Measurements from ENCODE around the gene GNAI3.
A peak's percentile ranks its signal among the peaks of the same experiment; 100 is the strongest.

The GNAI3 gene

DNA sequence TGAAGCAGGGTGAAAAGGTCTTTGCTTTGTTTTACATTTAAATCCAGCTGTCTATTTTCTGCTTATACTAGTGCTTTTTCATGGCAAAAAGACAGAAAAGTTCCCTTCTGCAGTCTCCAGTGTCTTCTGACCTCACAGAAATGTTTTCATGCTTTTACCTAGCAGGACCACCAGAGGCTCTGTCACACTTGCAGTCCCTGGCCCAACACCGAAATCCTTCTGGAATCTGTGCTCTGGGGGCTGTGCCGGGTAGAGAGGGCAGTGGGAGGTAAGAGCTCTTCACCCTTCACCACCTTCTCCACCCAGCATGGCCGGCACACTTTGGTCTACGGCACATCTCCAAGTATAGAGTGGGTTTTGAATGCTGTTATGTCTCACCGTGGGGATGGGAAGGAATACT is 50.2 kb downstream of the GNAI3 start:
- no peak for DNase-seq (ENCODE audit: low spot score)

DNA sequence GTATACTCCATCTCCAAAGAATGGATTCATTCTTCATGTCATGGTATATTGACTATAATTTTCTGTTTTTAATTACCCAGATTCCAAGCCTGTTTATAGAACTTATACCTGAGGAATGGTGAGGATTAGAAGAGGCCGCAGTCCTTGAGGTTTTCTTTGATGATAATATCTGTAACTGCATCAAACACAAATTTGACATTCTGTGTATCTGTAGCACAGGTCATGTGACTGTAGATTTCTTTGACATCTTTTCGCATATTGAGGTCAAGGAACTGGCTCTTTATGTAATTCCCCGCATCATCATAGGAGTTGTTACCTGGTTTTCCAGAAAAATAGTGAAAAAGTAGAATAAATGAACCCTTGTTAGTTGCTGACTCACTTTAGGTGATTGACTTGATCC is 54.8 kb downstream of the GNAI3 start:
- no peak for DNase-seq (ENCODE audit: low spot score)

DNA sequence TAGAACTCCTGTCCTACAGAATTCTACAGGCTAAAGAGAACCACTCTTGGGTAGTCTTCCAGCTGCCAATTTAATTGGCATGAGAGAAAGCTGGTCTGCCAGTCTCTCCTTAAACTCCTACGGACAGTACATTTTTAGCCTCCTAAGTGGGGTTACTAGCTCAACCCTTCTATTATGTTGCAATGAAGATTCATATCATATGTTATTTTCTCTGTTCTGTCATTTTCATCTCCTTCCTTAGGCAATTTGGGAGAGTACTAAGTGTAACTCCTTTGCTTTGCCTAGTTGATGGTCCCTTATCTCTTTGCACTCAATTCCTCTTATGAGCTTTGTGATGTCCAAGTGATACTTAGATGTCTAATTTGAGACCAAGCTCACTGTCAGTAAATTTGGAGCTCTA is 57.0 kb downstream of the GNAI3 start:
- DNase-seq (ENCODE audit: low spot score): no peak

DNA sequence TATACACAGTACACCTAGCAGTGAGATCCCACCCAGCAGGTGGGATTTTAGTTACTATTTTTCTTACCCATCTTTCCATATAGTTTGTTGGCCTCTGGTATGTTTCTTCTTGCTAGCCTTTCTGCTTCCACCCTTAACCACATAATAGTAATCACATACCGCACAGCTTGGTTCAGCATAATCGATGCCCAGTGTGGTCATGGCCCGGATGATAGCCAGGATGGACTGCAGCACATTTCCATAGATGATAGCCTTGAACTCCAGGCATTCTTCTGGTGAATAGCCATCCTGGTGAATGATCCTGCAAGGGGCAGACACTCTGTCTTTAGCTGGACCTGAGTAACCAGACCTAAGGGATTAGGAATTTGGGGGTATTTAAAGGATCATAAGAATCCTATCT is 61.5 kb downstream of the GNAI3 start:
- DNase-seq (ENCODE audit: low spot score): no peak

DNA sequence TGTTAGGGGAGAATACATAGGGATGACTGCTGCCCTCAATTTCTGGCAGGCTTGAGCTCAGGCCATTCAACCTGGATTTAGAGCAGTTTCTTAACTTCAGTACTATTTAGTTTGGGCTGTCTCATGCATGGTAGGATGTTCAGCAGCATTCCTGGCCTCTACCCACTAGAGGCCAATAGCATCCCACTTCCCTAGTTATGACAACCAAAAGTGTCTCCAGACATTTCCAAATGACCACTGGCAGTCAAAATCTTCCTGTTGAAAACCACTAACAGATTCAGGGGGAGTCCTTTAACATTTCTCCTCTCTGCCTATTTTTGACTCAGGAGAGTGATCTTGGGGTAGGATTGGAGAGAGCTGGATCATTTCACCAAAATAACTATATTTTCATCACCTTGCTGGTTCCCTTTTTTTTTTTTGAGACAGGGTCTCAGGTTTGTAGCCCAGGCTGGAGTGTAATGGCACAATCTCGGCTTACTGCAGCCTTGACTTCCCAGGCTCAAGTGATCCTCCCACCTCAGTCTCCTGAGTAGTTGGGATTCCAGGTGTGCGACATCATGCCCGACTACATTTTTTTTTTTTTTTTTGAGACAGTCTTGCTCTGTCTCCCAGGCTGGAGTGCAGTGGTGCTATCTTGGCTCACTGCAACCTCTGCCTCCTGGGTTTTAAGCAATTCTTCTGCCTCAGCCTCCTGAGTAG is 62.3 kb downstream of the GNAI3 start:
- DNase-seq (ENCODE audit: low spot score): no peak

DNA sequence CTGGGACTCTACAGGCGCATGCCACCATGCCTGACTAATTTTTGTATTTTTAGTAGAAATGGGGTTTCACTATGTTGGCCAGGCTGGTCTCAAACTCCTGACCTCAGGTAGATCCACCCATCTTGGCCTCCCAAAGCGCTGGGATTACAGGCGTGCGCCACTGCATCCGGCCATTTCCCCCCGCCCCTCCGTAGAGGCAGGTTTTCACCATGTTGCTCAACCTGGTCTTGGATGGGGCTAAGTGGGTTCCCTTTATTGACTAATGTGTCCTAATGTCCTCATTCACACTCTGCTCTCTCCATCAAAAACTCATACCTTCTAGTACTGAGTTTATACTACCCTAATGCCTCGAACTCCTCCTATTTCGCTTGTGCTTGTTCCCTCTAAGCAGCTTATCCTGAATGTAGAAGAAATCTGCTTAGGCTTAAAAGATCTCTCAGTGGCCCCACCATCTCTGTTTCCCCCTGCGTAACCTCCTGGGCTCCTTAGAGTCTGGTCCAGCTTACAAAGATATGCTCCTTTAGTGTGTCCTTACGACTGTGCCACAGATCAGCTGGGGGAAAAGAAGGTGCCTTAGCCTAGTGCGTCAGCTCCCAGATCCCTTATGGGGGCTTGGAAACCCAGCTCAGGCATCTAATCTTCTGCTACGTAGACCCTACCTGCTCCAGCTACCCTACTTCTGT is 63.0 kb downstream of the GNAI3 start:
- no peak for DNase-seq (ENCODE audit: low spot score)

DNA sequence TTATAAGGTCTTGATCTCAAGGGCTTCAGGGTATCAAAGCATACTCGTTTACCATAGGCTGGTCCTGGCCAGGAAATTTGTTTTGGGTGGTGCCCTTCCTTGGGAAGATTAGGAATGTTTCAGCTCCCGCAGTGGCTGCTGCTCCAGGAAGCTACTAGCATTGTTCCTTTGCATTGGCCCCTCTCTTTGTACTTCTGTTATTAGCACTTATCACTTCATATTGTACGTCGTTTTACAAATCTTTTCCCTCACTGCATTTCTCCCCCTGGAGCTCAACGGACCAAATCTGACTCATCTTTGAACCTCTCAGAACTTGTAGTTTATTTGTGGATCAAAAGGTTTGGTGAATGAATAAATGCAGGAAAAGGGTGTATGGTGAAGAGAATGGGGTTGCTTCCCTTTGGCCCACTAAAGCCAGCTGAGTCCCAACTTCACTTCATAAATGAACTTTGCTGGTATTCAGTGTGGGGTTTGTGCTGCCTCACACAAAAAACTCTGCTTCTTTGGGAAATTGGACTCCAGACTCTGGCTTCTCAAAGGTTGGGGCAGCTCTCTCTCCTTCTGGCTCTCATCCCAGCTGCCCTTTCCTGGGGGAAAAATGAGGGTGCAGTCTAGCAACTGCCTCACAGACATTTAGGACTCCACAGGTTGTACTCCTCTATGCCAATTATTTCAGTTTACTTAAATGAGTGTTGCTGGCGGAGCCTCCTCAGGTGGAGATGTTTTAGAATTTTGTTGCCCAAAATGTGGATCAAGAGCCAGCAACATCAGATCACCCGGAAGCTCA is 65.1 kb downstream of the GNAI3 start:
- no peak for DNase-seq (ENCODE audit: low spot score)

DNA sequence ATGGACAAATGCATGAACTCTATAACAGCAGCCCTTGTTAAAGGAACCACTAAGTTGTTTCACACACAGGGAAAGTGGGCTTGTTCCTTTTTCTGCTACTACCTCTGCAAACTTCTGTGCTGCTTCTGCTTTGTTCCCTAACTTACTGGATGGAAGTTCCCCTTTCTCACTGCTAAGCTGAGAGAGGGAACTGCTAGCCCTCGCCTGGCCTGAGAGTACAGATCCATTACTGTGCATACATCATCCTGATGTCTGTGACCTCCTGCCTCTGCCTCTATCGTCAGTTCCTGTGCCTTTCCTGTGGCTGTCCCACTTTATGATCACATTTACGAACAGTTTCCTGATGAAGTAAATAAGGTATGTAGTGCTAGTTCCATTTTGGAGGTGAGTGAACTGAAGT is 67.5 kb downstream of the GNAI3 start:
- peak; percentile 77 for DNase-seq (ENCODE audit: low spot score)

DNA sequence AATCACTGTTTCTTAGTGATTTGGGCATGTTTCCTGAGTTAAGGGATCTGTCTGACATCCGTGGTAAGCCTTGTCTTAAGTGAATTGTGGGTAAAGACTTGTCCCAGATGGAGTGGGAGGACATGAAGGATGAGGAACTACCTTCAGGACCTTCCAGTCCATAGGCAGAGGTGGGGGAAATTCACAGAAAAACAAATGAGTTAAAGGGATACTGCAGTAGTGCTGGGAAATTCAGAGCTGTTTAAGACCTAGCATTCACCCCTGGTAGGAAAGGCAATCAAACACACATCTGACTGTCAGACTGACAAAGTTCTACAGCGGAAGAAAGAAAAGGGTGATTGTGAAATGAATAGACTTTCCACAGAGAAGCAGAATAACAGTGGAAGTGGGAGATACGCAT is 68.0 kb downstream of the GNAI3 start:
- no peak for DNase-seq (ENCODE audit: low spot score)

DNA sequence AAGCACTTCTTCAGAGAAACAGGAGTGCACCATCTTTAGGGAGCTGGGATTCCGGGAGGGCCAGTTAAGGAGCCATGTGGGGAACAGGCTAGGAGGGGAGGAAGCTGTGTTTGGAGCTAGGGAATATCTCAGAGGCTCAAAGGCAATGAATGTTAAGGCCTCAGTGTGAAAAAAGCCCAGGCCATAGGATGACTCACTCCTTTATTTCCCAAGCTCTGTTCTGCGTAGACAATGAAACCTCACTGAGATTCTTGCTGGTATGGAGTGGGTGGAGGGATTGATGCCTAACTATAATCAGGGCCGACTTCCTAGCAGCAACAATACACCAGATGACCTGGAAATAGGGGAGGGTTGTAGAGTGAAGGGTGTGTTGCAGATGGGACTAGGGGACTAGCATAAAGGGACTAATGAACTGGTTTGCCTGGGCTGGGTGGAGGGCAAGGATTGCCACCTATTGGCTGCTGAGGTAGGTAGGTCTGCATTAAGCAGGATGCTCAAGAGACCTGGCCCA is 68.9 kb downstream of the GNAI3 start:
- no peak for DNase-seq (ENCODE audit: low spot score)

DNA sequence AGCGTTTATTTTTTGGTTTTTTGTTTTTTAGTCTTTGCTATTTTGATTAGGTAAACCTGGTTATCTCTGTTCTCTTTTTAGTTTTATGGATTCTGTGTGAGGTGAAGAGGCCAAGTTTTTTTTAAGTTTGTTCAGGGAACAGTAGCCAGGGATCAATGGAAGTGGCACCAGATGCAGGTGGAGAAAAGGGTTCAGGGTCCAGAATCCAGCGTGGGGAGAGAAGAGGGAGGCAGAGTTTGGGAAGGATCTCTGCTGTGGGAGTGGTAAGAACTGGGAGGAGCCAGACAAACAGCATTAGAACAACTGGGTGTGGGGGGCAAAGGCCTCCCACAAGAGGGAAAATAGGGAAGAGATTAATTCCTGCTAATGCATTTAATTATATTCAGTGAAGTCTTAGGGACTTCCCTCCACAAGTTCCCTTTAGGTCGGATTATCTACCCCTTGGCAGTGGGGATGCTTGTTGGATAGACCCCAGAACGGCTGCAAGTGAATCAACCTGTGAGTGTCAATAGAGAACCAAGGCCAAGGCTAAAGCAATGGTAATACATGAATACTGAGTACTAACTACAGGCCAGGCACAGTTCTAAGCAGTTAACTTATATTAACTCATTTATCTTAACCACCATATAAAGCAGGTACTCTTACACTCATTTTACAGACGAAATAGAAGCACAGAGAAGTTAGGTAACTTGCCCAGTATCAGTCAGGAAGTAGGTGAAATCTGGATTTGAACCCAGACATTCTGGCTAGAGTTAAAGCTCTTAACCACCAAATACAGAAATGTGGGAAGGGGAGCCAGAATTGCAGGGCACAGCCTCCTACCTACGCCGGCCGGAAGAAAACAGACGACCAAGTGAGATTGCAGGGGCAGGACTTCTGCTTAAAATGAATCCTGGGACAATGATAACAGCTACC is 70.5 kb downstream of the GNAI3 start:
- DNase-seq (ENCODE audit: low spot score): no peak

DNA sequence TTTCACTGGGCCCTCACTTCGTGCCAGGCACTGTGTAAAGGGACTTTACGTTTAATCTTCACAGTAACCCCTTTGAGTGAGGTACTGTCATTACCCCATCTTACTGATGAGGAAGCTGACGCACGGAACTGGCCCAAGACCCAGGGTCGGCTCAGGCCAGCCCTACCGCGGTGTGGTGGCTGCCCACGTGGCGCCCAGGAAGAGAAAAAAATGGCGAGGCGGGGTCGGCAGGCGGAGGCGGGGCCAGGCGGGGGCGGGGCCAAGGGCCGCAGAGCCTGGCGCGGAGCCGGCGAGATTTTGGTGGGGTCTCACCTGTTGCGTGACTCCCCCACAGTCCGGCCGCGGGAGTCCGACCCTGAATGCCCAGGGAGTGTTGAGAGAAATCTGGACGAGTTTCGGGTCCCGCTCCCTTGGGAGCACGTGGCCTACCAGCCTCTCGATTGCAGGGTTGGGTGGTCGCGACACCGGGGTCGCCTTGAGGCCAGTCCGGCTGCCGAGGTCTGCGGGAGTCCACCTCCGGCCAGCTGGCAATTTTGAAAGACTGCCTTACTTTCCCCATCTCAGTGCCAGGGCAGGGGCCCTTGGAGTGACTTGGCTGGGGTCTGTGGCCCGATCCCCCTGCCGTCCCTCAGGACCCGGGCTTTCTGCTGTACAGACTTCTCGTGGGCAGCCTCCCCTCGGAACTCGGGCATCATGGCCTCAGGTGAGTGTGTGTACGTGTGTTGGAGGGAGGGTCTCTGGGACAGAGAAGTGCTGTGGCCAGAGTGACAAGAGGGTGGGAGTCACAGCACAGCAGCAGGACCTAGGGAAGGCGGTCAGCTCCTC is 71.4 kb downstream of the GNAI3 start, which contains the start of the genes AMPD2 and GNAT2:
Gene AMPD2 (plus strand): TSS at position 262 of the 825 bp plus-strand sequence. CDS start 1,339 bp downstream, outside the sequence.
Gene GNAT2 (minus strand): TSS at position 41 of the 825 bp plus-strand sequence. CDS start 6,746 bp downstream, outside the sequence.
- DNase-seq (ENCODE audit: low spot score): peak; percentile 71

DNA sequence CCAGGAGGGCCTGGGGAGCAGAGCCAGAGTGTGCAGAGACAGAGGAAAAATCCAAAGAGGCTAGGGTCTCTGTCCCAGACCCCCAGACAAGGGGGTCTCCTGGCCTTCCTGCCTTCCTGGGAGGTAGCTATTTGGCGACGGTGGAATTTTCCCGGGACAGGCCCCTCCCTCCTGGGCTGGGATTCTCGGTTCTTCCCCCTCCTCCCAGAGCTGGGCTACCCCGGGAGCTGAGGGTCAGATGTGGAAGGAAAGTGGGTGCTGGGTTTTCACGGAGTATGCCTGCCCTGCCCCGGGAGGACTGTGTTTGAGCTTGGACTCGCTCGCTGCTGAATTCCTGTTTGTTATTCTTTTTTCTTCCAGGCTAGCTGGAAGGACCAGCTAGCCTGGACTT is 72.0 kb downstream of the GNAI3 start:
- DNase-seq (ENCODE audit: low spot score): peak; percentile 43

DNA sequence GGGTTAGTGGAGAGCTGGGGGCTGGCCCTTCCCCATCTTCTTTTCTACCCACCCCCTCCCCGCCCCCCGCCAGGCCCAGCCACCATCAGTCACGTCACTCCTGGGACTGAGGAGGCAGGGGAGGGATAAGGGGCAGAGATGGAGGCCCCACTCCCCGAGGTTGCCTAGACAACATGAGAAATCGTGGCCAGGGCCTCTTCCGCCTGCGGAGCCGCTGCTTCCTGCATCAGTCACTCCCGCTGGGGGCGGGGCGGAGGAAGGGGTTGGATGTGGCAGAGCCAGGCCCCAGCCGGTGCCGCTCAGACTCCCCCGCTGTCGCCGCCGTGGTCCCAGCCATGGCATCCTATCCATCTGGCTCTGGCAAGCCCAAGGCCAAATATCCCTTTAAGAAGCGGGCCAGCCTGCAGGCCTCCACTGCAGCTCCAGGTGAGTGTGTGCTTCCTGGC is 72.4 kb downstream of the GNAI3 start:
- DNase-seq (ENCODE audit: low spot score): peak; percentile 95

DNA sequence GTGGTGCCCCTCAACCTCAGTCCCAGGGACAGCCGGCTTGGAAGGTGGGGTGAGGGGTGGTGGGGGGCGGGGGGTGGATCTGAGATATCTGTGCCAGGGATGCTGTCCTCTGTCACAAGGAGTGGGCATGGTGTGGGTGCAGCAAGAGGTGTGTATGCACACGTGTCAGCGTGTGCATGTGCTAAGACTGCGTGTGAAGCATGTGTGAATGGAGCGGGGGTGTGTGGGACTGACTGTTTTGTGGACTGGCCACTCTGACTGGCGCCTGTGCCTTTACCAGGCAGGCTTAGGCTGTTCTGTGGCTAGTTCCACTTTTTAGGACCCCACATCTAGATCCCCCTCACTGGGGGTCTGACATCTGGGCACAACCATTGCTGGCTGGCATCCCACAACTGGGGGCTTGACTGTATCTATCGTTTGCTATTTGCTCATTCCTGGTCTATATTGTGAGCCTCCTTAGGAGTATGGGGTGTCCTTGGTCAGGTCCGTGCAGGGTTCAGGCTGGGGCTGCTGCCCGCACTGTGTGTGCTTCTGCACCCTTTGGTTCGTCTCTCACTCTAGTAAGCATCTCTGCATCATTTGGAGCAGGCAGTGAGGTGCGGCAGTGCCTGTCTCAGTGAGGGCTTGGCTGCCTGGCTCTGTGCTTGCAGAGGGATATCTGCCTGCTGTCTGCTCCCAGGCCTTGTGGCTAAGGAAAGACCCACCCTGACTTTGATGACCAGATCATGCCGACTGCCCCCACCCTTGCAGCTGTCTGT is 73.1 kb downstream of the GNAI3 start:
- no peak for DNase-seq (ENCODE audit: low spot score)

DNA sequence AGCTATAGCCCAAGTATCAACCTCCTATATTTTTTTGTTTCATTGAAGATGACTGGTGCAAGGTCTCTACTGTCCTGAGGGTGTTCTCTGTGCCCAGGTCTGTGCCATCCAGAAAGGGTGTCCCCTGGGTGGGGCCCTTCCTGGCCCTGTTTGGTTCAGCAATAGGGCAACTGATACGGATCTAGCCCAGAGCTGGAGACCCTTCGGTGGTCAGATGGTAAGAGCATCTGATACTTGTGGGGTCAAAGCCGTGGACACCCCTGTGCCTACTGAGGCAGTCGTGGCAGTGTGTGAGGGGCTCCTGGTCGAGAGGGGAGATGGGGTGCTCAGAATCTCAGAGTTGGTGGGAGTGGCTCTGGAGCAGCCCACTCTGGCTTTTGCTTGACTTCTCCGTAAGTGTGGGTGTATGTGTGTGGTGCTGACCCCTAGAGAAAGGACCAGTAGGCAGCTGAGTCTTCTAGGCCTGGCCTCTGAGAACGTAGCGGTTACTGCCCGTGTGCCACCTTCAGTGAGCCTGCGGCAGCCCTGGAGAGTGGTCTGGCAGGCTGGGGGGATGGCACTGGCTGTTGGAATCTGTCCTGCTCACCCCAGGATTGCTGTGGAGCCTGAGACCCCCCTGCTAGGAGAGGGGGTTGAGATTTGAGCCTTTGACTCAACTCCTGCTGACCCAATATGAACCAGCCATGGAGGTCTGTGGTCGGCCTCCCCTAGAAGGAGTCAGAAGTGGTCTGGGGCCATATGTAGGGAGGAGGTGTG is 73.9 kb downstream of the GNAI3 start:
- DNase-seq (ENCODE audit: low spot score): no peak

DNA sequence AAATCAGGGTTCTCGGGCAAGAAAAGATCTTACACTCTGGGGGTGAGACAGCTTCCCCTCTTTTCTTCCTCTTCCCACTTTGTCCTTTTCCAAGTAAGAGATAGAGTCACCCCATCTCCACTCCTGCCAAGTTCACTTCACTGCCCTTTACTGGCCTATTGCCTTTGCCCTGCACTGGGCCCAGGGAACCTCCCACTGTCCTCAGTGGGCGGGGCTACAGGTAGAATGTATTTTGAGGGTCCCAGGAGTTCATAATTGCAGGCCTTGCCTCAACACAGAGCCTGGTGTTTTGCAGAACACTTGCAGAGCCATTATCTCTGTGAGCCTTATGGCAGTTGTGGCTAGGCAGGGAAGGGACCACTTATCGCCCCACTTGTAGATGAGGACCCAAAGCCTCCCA is 74.5 kb downstream of the GNAI3 start:
- no peak for DNase-seq (ENCODE audit: low spot score)

DNA sequence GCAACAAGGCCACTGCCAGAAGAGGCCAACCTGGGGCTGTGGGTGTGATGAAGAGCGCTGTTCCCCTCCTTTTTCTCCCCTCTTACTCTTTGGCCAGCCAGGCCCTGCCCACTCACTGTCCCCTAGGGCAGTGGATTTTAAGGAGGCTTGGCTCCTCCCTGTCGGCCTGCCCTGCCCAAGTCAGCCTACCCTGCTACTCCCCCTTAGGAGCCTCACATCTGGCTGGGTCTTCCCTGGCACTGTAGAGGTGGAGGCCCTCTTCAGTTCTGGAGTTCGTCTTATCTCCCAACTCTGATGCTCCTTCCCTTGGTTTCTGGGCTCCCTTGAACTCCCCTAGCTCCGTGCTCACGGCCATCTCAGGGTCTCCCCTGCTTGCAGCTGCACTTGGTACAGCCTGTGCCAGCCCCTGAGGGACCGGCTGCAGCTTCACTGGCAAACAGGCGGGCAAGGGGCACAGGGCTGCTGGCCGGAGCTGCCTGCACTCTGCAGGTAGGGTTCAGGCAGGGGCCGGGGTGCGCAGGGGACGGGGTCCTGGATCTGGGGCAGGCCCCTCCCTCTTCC is 75.3 kb downstream of the GNAI3 start:
- peak; percentile 58 for DNase-seq (ENCODE audit: low spot score)
